Skeletal muscle satellite cell (primary cell): ENCODE results near the gene SF3B5.
A peak's percentile ranks its signal among the peaks of the same experiment; 100 is the strongest.
"Not testable (repeated sequence)": the region's sequence is repeated elsewhere in the genome, so short reads cannot be mapped to it uniquely, and the experiment has no call there.

ENCODE experiments used
- H3K27me3 ChIP-seq: 2 replicates; pipeline ENCODE4 v1.7.0; 2013; ENCODE audit warnings: low read length; ENCODE audit not compliant: control insufficient read depth, insufficient read depth
- H3K36me3 ChIP-seq: 2 replicates; pipeline ENCODE4 v1.7.0; 2013; ENCODE audit warnings: mild to moderate bottlenecking, control low read depth, low read length; ENCODE audit not compliant: insufficient read depth
- H3K4me1 ChIP-seq: 2 replicates; pipeline ENCODE4 v1.7.0; 2013; ENCODE audit warnings: low read length; ENCODE audit not compliant: control insufficient read depth, insufficient read depth
- H3K4me2 ChIP-seq: 2 replicates; pipeline ENCODE4 v1.7.0; 2013; ENCODE audit warnings: mild to moderate bottlenecking, low read length
- H3K4me3 ChIP-seq: 2 replicates; pipeline ENCODE4 v1.7.0; 2013; ENCODE audit warnings: low read length
- H3K9ac ChIP-seq: 2 replicates; pipeline ENCODE4 v1.7.0; 2013; ENCODE audit warnings: mild to moderate bottlenecking, low read depth, low read length, moderate library complexity
- H3K9me3 ChIP-seq: replicated peaks from 2 replicates; pipeline ENCODE4 v1.7.0; 2013; ENCODE audit warnings: mild to moderate bottlenecking, control low read depth, low read length

Gene SF3B5

GRCh38 chr6:144104898-144105487 lies 9.6 kb upstream of the SF3B5 start:
- H3K4me2 ChIP-seq: no peak overlapping the region
- H3K9me3 ChIP-seq: no peaks in the 10 kb centered on the region
- H3K4me1 ChIP-seq: no peaks in the 10 kb centered on the region
- H3K27me3 ChIP-seq: no peaks in the 10 kb centered on the region
- no peak overlapping the region for H3K9ac ChIP-seq
- no peak overlapping the region for H3K4me3 ChIP-seq
- H3K36me3 ChIP-seq: no peaks in the 10 kb centered on the region

- Histone ChIP-seq H3K9ac (no peak overlapping the region), H3K4me3 (no peak overlapping the region), H3K9me3 (no peaks in the 10 kb centered on the region), H3K27me3 (no peaks in the 10 kb centered on the region), H3K36me3 (no peaks in the 10 kb centered on the region), H3K4me2 (no peak overlapping the region), H3K4me1 (no peaks in the 10 kb centered on the region)
Measured at GRCh38 chr6:144104488-144104887, 9.1 kb upstream of the SF3B5 start.

- Histone ChIP-seq H3K4me2 (no peak overlapping the region), H3K36me3 (no peaks in the 10 kb centered on the region), H3K9ac (no peak overlapping the region), H3K4me3 (no peak overlapping the region), H3K4me1 (no peaks in the 10 kb centered on the region), H3K9me3 (no peaks in the 10 kb centered on the region), H3K27me3 (no peaks in the 10 kb centered on the region)
Measured at GRCh38 chr6:144103026-144103563, 7.7 kb upstream of the SF3B5 start.

- H3K4me3 ChIP-seq: no peak overlapping the region
- no peaks in the 10 kb centered on the region for H3K9me3 ChIP-seq
- H3K27me3 ChIP-seq: no peaks in the 10 kb centered on the region
- H3K4me1 ChIP-seq: peaks cover 11% of the 10 kb centered on the region
- no peak overlapping the region for H3K9ac ChIP-seq
- no peak overlapping the region for H3K4me2 ChIP-seq
- no peaks in the 10 kb centered on the region for H3K36me3 ChIP-seq
Measured at GRCh38 chr6:144098993-144099392, 3.6 kb upstream of the SF3B5 start.

- Histone ChIP-seq H3K27me3 (no peaks in the 10 kb centered on the region), H3K4me1 (peaks cover 18% of the 10 kb centered on the region), H3K4me2 (peak overlapping the region; percentile 84), H3K4me3 (peak overlapping the region; percentile 85), H3K9ac (peak overlapping the region; percentile 85), H3K9me3 (no peaks in the 10 kb centered on the region), H3K36me3 (no peaks in the 10 kb centered on the region)
Measured at GRCh38 chr6:144094731-144095133, 641 bp downstream of the SF3B5 start.

- no peak overlapping the region for H3K9ac ChIP-seq
- peak overlapping the region; percentile 85 for H3K4me3 ChIP-seq
- H3K36me3 ChIP-seq: no peaks in the 10 kb centered on the region
- H3K9me3 ChIP-seq: no peaks in the 10 kb centered on the region
- H3K4me1 ChIP-seq: peaks cover 18% of the 10 kb centered on the region
- no peaks in the 10 kb centered on the region for H3K27me3 ChIP-seq
- peak overlapping the region; percentile 84 for H3K4me2 ChIP-seq
Measured at GRCh38 chr6:144093658-144094057, 1.7 kb downstream of the SF3B5 start.

- H3K27me3 ChIP-seq: no peaks in the 10 kb centered on the region
- peaks cover 18% of the 10 kb centered on the region for H3K4me1 ChIP-seq
- no peaks in the 10 kb centered on the region for H3K36me3 ChIP-seq
- no peak overlapping the region for H3K9ac ChIP-seq
- no peak overlapping the region for H3K4me3 ChIP-seq
- peak overlapping the region; percentile 84 for H3K4me2 ChIP-seq
- no peaks in the 10 kb centered on the region for H3K9me3 ChIP-seq
Measured at GRCh38 chr6:144093236-144093635, 2.1 kb downstream of the SF3B5 start.

GRCh38 chr6:144090384-144090783 lies 5.0 kb downstream of the SF3B5 start:
- H3K4me2 ChIP-seq: no peak overlapping the region
- H3K36me3 ChIP-seq: no peaks in the 10 kb centered on the region
- H3K27me3 ChIP-seq: no peaks in the 10 kb centered on the region
- H3K9me3 ChIP-seq: no peaks in the 10 kb centered on the region
- peaks cover 13% of the 10 kb centered on the region for H3K4me1 ChIP-seq
- H3K9ac ChIP-seq: no peak overlapping the region
- H3K4me3 ChIP-seq: no peak overlapping the region

- Histone ChIP-seq H3K9me3 (no peaks in the 10 kb centered on the region), H3K4me1 (no peaks in the 10 kb centered on the region), H3K36me3 (no peaks in the 10 kb centered on the region), H3K4me2 (no peak overlapping the region), H3K27me3 (no peaks in the 10 kb centered on the region), H3K9ac (no peak overlapping the region), H3K4me3 (no peak overlapping the region)
Measured at GRCh38 chr6:144087789-144088426, 7.5 kb downstream of the SF3B5 start.

GRCh38 chr6:144086959-144087358 lies 8.4 kb downstream of the SF3B5 start:
- Histone ChIP-seq H3K27me3 (no peaks in the 10 kb centered on the region), H3K9me3 (no peaks in the 10 kb centered on the region), H3K4me3 (no peak overlapping the region), H3K9ac (no peak overlapping the region), H3K4me1 (no peaks in the 10 kb centered on the region), H3K4me2 (no peak overlapping the region), H3K36me3 (no peaks in the 10 kb centered on the region)

- no peaks in the 10 kb centered on the region for H3K9me3 ChIP-seq
- no peaks in the 10 kb centered on the region for H3K36me3 ChIP-seq
- no peaks in the 10 kb centered on the region for H3K27me3 ChIP-seq
- H3K4me3 ChIP-seq: no peak overlapping the region
- H3K9ac ChIP-seq: no peak overlapping the region
- no peaks in the 10 kb centered on the region for H3K4me1 ChIP-seq
- H3K4me2 ChIP-seq: no peak overlapping the region
Measured at GRCh38 chr6:144083172-144083571, 12.2 kb downstream of the SF3B5 start.

- not testable (repeated sequence) for H3K9ac ChIP-seq, H3K4me2 ChIP-seq, H3K9me3 ChIP-seq, H3K36me3 ChIP-seq, H3K4me1 ChIP-seq, H3K4me3 ChIP-seq, H3K27me3 ChIP-seq
Measured at GRCh38 chr6:144082412-144082811, 13.0 kb downstream of the SF3B5 start.
